Vagina (tissue), 2 donors: ENCODE data around the gene IQUB.

Experiments
- POLR2A ChIP-seq, 2 donors: fragments of 450-650 bp; IDR thresholded peaks; one replicate each; pipeline ENCODE4 v1.6.1; 2017; ENCODE audit warnings: antibody characterized with exemption in 2 of 2, mild to moderate bottlenecking in 2 of 2, moderate library complexity in 2 of 2
- POLR2AphosphoS5 ChIP-seq, 2 donors: sonication (generic); formaldehyde crosslinking; IDR thresholded peaks; one replicate each; pipeline ENCODE4 v1.9.0; 2017; ENCODE audit warnings: antibody characterized with exemption in 2 of 2, mild to moderate bottlenecking in 2 of 2, low read depth in 1 of 2; ENCODE audit not compliant: insufficient read depth in 1 of 2
- TF ChIP-seq, protein P1 (sequence below), 3 experiments: fragments of 450-650 bp in 2 of 3; fragments of 200-600 bp in 1 of 3; sonication (generic) in 1 of 3; IDR thresholded peaks; one replicate each; pipeline ENCODE4 v1.5.1; 2017 to 2019; ENCODE audit warnings: antibody characterized with exemption in 3 of 3, mild to moderate bottlenecking in 2 of 3, moderate library complexity in 2 of 3

DNA sequence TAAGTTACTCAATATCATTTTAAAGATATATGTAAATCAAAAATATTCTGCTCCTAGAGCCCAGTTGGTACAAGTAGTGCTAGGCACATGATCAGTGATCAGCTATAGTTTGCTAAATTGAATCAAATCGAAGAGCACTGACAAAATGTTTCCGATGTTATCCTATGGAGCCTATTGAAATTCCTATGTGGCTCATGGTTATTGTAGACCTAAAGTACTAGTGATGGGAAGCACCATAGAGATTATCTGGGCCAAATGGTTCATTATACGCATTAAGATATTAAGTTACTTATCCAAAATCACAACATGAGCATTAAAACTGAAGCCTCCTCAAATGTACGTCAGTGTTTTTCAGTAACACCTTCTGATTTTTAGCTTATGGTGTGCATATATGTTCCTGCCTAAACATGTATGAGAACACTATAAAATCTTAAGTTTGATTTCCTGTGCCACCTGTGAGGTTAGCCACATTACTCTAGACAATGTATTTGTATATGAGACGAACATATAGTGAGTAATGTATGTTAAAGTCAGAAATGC is 103.2 kb downstream of the IQUB start:
- TF ChIP-seq, protein P1, sequence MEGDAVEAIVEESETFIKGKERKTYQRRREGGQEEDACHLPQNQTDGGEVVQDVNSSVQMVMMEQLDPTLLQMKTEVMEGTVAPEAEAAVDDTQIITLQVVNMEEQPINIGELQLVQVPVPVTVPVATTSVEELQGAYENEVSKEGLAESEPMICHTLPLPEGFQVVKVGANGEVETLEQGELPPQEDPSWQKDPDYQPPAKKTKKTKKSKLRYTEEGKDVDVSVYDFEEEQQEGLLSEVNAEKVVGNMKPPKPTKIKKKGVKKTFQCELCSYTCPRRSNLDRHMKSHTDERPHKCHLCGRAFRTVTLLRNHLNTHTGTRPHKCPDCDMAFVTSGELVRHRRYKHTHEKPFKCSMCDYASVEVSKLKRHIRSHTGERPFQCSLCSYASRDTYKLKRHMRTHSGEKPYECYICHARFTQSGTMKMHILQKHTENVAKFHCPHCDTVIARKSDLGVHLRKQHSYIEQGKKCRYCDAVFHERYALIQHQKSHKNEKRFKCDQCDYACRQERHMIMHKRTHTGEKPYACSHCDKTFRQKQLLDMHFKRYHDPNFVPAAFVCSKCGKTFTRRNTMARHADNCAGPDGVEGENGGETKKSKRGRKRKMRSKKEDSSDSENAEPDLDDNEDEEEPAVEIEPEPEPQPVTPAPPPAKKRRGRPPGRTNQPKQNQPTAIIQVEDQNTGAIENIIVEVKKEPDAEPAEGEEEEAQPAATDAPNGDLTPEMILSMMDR (IDR thresholded peaks at IDR 0.05): no peak
- no peak for TF ChIP-seq POLR2AphosphoS5 (IDR thresholded peaks at IDR 0.05; ENCODE audit: insufficient read depth in 1 of 2, low read depth in 1 of 2)
- TF ChIP-seq POLR2A (IDR thresholded peaks at IDR 0.05): no peak
